Activated CD4-positive, alpha-beta T cell treated with anti-CD3 and anti-CD28 coated beads, Interleukin-2, amount 50 U/mL, for 48 hours (primary cell): ENCODE measurements around the gene NFATC4.
"Not testable (repeated sequence)": the region's sequence is repeated elsewhere in the genome, so short reads cannot be mapped to it uniquely, and the experiment has no call there.

Experiments
- DNase-seq, 2 experiments: peaks; one replicate each; pipeline ENCODE4 v3.0.0-alpha.2; 2020

NFATC4 gene

DNA sequence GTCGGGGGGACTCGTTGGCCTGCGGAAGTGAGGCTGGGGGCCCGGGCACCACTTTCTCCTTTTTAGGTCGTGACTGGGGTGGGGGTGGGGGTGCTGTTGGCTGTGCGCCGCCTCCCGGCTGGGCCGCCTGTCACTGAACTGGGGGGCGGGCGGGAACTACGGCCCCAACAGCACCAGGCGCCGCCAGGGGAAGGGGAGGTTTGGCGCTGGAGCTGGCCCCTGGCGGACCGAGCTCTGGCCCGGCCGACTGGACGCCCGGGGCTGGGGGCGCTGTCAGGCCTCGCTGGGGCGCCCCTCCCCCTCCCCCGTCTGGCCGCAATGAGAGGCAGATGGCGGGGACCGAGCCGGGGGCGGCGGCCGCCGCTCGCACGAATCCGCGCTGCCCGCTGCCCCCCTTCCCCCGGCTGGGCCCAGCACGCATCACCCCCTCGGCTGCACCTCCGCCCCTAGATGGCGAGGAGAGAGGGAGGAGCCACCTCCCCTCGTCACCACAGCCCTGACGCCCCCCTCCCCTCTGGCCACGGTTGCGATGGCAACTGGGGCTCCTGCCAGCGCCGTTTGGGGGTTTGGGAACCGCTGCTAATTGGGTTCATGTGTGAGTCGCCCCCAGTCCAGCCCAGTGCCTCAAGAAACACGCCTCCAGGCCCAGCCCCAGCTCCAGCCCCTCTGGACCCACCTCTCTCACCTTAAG is 723 bp downstream of the NFATC4 start:
- peak; percentile 7 to 9 for DNase-seq

DNA sequence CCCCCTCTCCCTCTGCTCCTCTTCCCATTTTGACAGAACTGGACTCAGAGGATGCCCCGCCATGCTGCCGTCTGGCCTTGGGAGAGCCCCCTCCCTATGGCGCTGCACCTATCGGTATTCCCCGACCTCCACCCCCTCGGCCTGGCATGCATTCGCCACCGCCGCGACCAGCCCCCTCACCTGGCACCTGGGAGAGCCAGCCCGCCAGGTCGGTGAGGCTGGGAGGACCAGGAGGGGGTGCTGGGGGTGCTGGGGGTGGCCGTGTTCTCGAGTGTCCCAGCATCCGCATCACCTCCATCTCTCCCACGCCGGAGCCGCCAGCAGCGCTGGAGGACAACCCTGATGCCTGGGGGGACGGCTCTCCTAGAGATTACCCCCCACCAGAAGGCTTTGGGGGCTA is 1.5 kb downstream of the NFATC4 start:
- no peak for DNase-seq

DNA sequence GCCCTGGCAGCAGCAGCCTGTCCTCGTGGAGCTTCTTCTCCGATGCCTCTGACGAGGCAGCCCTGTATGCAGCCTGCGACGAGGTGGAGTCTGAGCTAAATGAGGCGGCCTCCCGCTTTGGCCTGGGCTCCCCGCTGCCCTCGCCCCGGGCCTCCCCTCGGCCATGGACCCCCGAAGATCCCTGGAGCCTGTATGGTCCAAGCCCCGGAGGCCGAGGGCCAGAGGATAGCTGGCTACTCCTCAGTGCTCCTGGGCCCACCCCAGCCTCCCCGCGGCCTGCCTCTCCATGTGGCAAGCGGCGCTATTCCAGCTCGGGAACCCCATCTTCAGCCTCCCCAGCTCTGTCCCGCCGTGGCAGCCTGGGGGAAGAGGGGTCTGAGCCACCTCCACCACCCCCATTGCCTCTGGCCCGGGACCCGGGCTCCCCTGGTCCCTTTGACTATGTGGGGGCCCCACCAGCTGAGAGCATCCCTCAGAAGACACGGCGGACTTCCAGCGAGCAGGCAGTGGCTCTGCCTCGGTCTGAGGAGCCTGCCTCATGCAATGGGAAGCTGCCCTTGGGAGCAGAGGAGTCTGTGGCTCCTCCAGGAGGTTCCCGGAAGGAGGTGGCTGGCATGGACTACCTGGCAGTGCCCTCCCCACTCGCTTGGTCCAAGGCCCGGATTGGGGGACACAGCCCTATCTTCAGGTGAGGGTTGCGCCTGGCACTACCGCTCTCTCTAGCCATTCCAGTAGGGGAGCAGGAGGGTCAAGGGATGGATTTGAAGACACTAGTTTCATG is 2.1 kb downstream of the NFATC4 start:
- no peak for DNase-seq

DNA sequence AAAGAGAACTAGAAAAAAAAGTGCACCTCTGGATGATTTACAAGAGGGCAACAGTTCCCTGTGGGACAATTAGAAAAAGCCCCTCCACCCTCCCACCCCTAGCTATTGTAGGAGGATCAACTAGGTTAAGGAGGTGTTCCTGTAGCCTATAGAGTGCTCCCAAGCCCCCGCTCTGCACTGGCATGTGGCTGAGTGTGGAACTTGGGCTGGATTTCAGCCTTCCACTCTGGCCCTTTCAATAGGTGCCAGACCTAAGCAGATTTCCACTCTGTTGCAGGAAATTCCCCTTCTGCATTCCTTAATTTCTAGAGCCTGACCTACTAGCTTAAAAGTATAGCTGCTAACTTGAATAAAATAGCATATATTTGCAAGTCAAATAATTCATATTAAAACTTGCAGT is 2.8 kb downstream of the NFATC4 start:
- DNase-seq, result no peak

DNA sequence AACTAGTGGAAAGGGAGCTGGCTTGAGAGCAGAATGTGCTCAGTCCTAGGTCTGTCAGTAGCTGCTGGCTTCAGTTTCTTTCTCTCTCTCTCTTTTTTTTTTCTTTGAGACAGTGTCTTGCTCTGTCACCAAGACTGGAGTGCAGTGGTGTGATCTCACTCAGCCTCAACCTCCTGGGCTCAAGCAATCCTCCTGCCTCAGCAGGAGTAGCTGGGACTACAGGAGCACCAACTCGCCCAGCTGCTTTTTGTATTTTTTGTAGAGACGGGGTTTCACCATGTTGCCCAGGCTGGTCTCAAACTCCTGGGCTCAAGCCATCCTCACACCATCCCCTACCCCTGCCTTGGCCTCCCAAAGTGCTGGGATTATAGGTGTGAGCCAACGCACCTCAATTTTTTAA is 3.6 kb downstream of the NFATC4 start:
- DNase-seq, result not testable (repeated sequence)

DNA sequence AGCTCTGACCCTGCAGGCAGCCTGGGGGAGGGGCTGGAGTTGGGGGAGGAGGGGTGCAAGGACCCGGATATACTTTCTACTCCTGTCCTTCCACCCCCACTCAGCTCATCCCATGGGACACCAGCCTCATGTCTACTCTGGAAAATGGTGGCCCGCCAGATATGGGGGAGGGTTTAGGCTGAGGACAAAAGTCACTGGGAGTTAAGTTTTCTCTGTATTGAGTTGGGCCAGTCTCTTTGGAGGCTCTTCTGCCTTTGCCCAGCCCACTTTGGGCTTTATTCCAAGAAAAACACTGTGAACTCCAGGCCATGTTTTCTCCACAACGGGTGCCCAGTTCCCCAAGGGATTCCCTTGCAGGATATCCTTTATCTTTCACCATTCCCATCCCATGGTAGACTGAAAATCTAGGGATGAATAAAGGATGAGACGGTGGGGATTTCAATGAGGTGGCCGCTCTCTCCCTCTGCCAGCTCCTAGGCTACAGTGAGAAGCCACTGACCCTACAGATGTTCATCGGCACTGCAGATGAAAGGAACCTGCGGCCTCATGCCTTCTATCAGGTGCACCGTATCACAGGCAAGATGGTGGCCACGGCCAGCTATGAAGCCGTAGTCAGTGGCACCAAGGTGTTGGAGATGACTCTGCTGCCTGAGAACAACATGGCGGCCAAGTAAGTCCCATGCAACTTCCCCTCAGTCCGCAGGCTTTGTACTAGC is 4.9 kb downstream of the NFATC4 start:
- no peak for DNase-seq

DNA sequence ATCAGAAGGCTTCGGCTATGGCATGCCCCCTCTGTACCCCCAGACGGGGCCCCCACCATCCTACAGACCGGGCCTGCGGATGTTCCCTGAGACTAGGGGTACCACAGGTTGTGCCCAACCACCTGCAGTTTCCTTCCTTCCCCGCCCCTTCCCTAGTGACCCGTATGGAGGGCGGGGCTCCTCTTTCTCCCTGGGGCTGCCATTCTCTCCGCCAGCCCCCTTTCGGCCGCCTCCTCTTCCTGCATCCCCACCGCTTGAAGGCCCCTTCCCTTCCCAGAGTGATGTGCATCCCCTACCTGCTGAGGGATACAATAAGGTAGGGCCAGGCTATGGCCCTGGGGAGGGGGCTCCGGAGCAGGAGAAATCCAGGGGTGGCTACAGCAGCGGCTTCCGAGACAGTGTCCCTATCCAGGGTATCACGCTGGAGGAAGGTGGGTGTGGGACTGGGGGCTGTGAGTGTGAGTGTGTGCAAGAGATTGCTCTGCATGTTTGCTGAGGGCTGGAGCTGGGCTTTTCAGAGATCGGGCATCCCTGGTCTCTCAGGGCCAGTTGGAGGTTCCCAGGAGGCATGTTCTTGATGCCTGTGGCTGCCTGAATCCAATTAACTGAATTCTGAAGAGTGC is 8.6 kb downstream of the NFATC4 start:
- DNase-seq, result no peak

DNA sequence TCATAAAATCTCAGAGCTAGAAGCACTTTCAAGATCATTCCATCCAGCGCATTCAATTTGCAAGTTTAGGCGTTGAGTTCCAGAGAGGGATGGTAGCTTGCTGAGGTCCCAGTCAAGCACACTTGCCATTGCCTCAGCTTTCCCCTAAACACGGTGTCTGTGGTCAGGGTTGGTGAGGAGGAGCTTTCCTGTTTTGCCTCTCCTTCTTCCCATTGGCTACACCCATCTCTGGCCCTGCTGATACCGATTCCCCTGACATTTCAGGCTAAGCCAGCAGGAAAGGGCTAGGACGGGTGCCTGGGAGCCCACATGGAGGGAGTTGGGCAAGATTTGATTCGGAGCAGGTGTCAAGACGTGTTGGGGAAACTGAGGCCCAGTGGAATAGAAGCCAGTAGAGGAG is 9.1 kb downstream of the NFATC4 start:
- no peak for DNase-seq

DNA sequence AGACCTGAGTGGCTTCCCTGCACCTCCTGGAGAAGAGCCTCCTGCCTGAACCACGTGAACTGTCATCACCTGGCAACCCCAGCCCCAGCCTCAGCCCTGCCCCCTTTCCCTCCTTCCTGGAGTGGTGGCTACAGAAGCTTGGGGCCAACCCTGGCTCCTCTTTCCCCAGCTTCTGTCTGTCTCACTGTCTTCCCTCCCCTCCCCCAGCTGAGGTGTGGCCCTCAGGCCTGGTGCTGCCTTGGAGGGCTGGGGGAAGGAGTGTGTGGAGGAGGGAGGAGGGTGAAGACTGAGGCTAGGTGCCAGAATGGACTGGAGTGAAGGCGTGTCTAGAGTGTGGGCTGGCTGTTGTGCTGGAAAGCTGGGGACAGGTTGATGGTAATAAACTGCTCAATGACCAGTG is 9.7 kb downstream of the NFATC4 start:
- DNase-seq, result no peak

DNA sequence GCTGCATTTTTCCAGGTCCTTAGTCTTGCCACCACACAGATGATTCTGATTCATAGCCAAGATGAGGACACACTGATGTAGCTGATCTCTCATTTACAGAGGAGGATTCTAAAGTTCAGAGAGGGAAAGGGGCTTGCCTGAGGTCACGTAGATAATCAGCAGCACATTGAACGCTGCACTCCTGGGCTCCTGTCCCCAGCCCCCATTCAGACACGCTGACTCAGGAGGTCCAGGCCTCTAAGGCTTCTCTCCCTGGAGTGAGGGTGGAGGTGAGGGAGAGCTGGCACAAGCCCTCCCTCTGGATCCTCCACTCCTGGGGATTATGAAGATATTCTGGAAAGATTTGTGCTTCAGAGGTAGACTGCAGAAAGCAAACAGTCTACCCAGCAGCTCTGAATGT is 10.3 kb downstream of the NFATC4 start:
- no peak for DNase-seq

DNA sequence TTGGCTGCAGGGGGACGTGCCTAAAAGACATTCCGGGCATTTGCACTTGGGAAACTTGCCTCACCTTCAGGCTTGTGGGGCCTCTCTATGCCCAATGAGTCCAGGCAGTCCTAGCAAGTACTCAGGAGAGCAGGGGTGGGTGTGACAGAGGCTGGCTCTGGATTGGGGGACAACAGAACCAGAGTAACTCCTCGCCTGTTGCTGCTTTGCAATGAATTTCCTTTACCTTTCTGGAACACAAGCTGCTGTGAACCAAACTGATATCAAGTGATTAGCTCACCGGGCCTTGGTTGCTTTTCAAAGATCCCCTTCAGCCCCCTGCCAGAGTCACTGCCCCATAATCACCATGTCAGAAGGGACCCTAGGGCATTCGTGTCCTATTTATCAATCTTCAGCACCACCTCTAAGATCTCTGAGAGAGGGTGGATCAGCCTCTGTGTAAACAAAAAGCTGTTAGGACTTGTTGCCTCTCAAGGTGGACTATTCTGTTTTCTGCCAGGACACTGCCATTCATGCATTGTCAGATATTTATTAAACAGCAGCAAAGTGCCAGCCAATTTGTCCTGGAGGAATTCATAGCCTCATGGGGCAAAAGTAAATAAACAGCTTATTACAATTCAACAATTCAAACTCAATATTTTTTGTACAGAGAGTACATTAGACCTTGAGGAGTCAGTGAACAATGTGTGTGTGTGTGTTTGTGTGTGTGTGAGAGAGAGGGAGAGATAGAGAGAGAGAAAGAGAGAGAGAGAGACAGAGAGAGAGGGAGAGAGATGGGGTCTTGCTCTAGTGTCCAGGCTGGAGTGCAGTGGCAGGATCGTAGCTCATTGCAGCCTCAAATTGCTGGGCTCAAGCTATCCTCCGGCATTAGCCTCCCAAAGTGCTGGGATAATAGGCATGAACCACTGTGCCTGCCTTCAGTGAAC is 11.3 kb downstream of the NFATC4 start:
- DNase-seq, result no peak

DNA sequence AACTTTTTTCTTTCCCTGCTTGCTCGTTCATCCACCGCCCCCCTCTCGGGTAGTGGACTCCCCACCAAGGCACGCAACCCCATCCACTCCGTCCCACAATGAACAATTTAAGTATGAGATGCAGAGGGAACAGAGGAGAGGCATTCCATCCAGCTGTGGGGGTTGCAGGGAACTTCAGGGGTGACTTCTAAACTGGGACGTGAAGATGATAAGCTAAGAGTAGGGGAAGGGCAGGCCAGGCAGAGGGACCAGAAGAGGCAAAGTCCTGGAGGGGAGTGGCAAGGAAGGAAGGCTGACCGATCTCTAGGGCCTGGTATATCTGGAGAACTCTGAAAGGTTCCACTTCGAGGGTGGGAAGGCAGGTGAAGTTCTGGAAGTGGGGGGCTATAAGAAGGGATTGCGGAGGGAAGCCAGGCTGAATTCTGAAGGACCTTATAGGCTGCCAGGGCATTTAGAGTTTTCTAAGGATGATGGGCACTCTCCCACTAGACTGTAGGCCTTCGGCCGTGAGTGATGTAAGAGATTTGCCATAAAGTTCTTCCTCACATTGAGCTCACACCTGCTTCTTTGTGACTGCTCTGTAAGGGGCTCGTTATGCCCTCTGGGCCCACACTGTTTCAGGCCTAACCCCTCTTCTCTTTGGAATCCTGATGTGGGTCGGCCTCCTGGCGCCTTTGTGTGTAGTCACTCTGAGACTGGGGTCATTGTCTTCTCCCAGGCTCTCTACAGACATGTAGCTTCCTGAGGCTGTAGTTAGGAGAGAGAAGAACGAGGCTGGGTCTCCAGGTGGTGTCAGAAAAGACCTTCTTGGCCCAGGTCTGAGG is 12.1 kb downstream of the NFATC4 start:
- no peak for DNase-seq

DNA sequence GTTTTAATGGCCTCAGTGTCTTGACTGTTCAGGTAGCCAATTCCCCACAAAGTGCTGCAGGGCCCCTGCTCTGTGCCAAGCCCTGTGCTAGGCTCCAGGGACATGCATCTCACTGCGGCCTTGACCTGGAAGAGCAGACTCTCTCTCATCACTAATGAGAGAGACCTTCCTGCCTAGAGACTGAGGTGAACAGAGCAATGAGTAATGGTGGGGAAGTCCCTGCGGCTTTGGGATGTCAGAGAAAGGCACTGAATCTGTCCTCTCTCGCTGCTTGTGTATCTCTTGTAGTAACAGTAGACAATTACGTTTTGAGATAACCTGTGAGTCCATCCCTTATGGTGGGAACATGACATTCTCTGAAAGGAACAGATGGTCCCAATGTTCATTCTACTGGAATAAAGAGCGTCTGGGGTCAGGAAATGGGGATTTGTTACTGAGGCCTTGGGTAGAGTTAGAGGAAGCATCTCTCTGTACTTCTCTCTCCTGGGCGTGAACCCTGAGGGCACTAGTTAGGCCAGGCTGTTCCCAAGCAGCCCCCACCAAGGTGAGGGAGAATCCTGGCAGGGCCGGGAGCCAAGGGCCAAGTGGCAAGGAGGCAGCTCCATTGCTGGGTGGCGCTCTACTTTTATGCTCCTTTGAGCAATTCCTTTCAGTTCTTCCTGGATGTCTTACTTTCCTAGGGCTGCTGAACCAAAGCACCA is 13.5 kb downstream of the NFATC4 start:
- DNase-seq, result no peak

DNA sequence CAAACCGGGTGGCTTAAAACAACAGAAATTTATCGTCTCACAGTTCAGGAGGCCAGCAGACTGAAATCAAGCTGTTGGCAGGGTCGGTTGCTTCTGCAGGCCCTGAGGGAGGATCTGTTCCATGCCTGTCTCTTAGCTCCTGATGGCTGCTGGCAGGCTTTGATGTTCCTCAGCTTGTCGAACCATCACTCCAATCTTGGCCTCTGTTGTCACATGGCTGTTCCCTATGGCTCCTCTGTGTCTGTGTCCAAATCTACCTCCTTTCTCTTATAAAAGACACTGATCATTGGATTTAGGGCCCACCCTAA is 14.0 kb downstream of the NFATC4 start:
- DNase-seq, result no peak

DNA sequence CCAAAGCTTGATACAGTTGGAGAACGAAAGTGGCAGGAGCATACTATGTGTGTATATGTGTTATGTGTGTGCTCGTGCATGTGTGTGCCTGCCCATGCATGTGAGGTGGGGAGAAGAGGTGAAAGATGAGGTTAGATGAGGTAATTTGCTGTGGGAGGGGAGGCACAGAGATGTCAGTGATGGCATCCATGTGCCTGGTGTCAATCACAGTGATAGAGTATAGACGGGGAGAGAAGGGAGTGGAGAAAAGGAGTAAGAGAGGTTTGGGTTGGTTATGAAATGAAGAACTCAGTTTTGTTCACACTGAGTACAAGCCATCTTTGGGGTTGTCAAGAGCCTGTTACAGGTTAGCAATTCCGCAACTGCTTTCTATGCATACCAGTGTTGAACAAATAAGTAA is 16.2 kb downstream of the NFATC4 start:
- no peak for DNase-seq

DNA sequence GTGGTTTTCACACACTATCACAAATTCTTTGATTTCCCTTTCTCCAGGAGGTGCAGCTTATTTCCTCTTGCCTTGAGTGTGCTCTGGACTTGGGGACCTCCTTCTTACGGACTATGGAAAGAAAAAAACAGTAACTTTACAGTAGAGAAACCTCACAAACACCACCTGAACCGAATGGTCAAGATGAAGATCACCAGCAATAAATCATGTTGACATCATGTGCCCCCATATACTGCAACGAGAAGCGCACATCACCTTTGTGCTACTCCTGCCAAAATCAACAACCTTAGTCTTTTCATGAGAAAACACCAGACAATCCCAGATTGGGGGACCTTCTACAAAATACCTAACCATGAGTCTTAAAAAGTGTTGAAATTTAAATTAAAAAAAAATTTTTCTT is 17.5 kb downstream of the NFATC4 start:
- DNase-seq, result no peak

DNA sequence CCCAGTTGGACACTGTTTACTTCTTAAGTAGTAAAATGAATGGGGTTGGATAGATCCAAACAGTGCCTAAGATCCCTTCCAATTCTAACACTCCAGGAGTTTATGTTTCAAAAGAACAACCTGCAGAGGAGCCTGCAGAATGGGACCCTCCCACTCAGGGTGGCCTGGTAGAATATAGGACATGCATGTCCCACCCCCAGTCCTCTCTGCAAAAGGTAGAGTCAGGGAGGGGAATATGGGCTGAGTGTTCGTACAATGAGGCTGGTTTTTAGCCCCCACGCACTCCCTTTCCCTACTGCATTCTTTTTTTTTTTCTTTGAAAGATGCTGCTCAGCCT is 19.0 kb downstream of the NFATC4 start:
- no peak for DNase-seq

DNA sequence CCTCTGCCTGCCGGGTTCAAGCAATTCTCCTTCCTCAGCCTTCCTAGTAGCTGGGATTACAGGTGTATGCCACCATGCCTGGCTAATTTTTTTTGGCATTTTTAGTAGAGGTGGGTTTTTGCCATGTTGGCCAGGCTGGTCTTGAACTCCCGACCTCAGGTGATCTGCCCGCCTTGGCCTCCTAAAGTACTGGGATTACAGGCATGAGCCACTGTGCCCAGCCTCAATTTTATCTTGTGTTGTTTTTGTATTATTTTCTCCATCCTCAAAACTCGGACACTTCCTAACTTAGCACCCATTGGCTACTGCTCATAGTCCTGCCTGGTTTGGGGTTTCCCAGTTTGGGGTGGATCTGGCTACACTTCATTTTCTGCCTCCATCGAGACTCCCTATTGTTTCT is 19.6 kb downstream of the NFATC4 start:
- DNase-seq, result not testable (repeated sequence)

DNA sequence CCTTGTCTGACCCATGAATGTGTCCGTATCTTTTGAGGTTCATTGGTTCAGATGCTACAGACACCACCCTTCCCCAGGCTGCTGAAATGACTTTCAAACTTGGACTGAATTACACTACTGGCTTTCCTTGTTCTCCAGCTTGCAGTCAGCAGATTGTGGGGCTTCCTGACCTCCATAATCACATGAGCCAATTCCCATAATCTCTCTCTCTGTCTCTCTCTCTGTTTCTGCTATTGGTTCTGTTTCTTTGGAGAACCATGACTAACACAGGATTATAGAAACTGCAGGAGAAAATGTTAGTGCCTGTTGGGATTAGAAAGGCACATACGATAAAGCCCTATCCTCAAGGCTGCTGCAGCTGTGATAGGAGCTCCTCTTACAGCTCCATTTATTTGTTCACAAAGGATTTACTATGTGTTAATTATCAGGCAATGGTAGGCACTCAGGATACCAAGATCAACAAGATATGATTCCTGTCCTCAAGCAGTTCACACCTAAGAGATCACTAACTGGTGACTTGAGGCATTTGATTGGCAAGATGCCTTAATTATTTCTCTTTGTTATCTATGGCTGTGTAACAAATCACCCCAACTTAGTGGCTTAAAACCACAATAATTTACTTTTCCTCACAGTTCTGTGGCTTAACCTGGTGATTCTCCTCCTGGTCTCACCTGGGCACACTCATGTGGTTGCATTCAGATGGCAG is 20.6 kb downstream of the NFATC4 start:
- no peak for DNase-seq

DNA sequence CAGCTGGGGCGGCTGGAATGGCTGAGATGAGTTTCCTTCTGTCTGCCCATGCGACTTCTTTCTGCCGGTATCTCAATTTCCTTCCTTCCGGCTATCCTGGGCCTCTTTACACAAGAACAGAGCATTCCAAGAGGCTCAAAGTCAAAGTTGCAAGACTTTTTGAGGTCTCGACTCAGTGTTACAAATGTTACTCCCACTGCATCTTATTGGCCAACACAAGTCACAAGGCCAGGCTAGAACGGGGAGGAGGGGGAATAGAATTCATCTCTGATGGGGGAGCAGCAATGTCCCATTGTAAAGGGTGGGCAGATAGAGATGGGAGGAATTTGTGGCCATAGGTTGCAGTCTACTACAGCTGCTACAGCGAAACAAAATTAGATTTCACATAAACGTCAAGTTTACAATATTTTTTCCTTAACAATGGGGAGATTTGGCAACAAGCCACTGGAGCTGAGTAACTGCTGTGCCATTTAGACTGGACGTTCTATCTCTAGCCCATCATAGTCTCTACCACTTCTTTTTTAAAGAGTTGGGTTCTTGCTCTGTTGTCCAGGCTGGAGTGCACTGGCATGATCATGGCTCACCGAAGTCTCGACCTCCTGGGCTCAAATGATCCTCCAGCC is 21.4 kb downstream of the NFATC4 start:
- DNase-seq, result no peak
